ENCODE measurements around the gene SMYD5. TPM values are rescaled to one million over a fixed set of nuclear protein-coding genes. Genes with fewer than 3 reads are reported as not detected.
"Not testable (repeated sequence)": the region's sequence is repeated elsewhere in the genome, so short reads cannot be mapped to it uniquely, and the experiment has no call there.

Gene SMYD5
- 25.2 and 28.5 TPM in 2 replicates for total RNA-seq (2014; rRNA removed)
- 20.0 TPM for polyA plus RNA-seq (2012)

- DNase-seq (ENCODE audit: low read depth) = peak; percentile 80
Observed at GRCh38 chr2:73214120-73215035, at the start of gene SMYD5. Gene SMYD5, plus strand, starts transcription at chr2:73214245. Its CDS starts 22 bp downstream, at chr2:73214267.

DNA sequence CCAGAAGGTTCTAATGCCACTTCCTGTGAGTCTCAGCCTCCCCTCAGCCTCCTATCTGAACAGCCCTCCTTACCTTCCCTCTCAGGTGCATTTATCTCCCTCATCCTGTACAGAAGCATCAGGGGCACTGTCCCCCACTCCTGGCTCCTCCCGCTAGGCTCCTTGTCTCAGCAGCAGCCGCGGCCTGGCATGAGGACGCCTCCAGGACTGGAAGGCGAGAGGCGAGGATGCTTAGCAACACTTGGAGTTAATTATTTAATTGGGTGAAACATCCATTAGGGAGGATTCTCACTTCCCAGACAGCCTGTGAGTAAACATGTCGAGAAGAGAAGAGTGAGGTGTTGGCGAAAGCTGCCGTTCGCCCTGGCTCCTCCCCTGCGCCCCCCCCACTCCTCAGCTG, 48.1 kb upstream of the SMYD5 start:
- not testable (repeated sequence) for DNase-seq (ENCODE audit: low read depth)

DNA sequence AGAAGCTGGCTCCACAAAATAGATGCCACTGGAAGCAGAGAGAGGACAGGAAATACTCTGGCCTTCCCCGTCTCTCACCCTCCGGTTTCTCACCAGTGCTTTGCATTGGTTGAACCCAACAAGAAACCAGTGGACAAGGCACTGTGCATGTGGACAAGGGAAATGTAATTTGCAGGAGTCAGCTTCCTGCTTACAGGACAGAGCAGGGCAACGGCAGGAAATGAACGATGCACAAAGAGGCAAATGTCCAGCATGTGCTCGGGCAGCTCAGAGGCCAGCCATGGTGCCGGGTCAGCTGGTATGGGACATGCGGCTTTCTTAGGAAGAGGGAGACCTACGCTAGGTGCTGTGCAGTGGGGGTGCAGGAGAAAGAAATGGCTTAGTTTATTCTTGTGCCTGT, 47.2 kb upstream of the SMYD5 start:
- DNase-seq (ENCODE audit: low read depth) = not testable (repeated sequence)

DNA sequence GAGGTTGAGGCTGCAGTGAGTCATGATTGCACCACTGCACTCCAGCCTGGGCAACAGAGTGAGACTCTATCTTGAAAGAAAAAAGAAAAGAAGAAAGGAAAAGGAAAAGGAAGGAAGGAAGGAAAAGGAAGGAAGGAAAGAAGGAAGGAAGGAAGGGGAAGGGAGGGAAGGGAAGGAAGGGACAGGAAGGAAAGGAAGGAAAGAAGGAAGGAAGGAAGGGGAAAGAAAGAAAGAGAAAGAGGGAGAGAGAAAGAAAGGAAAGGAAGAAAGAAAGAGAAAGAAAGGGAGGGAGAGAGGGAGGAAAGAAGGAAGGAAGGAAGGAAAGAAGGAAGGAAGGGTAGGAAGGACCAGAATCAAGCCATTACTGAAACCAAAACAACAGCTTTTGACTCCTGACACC, 45.7 kb upstream of the SMYD5 start:
- not testable (repeated sequence) for DNase-seq (ENCODE audit: low read depth)

- DNase-seq (ENCODE audit: low read depth) = not testable (repeated sequence)
Observed at GRCh38 chr2:73170341-73170740, 43.7 kb upstream of the SMYD5 start.

DNA sequence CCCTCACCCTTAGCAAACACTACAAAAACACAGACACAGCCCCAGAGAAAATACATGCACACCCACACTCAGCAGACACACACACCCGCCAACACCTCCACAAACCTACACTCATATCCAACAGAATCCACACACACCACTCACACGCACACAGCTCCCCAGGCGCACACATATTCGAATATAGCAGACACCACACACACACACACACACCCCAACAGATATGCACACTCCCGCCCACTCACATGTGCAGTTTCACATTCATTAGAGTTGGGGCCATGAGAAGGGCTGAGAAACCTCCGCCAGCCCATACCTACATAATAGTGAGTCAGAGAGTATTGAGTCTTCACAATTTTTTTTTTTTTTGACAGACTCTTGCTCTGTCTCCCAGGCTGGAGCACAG, 41.1 kb upstream of the SMYD5 start:
- no peak for DNase-seq (ENCODE audit: low read depth)

- no peak for DNase-seq (ENCODE audit: low read depth)
Observed at GRCh38 chr2:73173781-73174180, 40.3 kb upstream of the SMYD5 start.

DNA sequence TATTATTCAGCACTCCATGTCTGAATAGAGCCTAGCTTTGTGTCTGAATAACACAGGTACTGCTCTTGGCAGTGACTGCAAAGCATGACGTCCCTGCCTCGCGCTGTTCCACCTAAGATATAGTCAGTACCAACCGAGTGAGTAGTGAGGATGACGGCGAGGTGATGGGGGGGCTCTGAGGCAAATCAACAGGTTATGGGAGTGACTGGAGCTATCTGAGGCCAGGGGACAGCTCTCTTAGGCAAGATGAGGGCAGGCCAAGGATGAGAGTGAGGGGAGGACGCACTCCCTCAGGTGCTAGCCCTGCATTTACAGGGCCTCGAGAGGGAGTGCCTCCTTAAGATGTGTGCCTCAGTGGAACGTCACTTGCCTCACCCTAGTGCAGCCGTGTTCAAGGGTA, 39.8 kb upstream of the SMYD5 start:
- no peak for DNase-seq (ENCODE audit: low read depth)

DNA sequence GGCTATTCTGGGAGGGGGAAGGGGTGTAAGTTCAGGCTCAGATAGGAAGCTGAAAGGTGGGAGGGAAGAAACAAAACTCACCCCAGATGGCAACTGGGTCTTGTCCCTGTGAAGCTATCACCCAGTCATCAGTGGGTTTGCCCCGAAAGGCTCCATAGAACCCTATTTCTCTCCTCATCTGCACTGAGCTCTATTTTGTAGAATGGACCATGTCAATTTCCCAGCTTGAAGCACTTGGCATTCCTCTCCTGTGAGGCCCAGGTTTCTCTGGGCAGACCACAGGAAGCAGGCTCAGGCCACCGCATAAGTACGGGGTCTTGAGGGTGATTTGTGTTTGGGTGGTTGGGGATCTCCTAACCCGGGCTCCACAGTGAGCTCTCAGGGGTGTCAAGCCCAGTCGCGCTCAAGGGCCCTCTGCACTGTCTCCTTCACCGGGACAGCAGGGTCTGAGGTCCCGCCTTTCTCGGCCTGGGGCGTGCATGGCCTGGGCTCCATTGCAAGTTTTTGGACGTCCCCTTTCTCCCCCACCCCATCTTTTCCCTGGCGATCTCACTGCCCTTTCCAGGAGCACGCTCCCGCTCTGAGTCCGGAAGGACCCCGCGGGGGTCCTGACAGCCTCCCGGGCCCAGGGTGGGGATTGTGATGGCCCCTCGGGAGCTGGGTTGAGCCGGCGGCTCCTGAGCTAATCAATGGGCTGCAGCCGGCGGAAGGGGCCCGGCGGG, 38.9 kb upstream of the SMYD5 start:
- DNase-seq (ENCODE audit: low read depth) = no peak

DNA sequence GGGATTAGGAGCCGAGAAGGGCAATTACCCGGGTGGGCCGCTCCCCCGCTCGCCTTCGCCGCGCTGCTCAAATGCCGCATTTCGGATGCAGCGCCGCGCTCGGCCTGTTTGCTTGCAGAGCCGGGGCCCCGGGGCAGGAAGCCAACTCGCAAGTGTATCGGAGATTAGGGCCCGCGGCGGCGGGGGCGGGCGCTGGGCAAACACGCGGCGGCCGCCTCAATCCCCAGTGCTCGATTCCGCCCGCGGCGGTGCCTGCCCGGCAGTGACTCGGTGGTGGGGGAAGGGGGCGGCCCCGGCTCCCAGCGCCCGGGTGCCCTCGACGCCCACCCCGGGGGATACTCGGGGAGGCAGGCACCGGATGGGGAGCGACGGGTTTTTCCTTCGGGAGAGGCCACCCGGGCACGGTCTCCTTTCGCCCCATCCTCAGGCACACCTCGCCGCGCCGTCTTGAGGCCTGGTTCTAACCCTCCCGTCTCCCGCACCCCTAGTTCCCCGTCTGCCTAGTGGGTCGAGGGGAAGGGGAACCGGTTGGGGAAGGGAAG, 38.3 kb upstream of the SMYD5 start:
- DNase-seq (ENCODE audit: low read depth) = no peak

GRCh38 chr2:73176205-73176880, 37.7 kb upstream of the SMYD5 start:
- no peak for DNase-seq (ENCODE audit: low read depth)

DNA sequence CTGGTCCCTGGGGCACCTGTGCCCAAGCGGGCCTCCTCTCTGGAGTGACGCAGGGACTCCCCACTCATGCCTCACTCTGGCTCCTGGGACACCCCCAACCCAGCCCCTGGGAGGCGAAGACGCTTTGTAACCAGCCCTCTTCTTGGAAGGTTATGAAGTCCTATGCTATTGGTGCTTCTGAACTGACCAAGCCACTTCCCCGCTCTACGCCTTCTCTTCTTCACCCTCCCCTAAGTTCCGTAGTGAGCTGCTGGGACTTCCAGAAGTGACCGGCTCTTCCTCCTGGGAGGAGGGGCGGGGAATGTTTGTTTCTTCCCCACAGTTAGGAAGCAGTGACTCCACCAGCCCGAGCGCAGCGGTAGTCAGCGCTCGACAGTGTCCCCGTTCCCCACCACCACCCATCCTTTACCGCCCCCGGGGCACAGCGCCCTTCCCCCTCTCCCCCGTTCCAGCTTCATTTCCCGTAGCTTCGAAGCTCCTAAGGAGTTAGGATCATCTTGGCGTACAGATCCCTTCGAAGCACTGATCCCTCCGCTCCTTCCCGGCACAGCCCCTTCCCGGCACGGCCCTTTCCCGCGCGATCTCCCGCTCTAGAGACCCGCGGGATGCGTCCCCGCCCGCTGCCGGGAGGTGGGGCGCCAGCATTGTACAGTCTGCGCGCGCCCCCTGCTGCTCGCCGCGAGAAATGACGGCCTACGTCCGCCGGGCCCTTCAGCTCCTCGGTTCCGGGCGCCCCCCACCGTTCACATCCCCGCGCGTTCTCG, 37.0 kb upstream of the SMYD5 start:
- DNase-seq (ENCODE audit: low read depth) = peak; percentile 77

- no peak for DNase-seq (ENCODE audit: low read depth)
Observed at GRCh38 chr2:73177645-73178255, 36.3 kb upstream of the SMYD5 start.

- no peak for DNase-seq (ENCODE audit: low read depth)
Observed at GRCh38 chr2:73185965-73186364, 28.1 kb upstream of the SMYD5 start.

DNA sequence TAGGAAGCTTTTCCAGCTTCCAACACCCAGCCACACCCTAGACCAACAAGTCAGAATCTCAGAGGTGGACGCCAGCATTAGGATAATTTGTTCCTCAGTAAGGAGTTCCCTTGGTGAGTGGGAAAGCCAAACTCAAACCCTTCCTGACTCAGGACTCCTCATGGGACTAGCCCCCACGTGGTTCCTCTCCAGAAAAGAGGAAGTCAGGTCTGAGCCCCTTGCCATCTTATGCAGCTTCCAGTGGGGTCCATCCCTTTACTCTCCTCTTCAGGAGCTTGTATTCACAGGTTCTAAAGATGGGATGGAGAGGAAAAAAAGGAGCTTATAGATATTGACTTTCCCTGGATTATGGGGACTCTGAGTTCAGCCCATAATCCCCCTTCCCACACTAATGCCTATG, 26.5 kb upstream of the SMYD5 start:
- DNase-seq (ENCODE audit: low read depth) = no peak

DNA sequence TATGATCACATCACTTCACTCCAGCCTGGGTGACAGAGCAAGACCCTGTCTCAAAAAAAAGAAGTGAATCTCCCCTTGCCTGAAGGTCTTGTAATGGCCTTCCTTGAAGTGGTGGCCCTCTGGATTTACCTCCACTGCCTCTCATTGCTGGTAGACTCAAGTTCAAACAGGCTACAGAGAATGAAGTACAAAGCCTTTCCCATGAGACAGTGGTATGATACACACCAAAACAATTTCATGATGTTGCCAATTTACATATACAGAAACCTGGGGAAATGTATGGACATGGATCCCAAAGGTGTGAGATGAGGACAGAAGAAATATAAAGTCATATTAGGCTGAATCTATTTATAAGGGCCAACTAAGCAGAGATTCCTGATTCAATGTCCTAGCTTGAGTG, 16.5 kb upstream of the SMYD5 start:
- no peak for DNase-seq (ENCODE audit: low read depth)

DNA sequence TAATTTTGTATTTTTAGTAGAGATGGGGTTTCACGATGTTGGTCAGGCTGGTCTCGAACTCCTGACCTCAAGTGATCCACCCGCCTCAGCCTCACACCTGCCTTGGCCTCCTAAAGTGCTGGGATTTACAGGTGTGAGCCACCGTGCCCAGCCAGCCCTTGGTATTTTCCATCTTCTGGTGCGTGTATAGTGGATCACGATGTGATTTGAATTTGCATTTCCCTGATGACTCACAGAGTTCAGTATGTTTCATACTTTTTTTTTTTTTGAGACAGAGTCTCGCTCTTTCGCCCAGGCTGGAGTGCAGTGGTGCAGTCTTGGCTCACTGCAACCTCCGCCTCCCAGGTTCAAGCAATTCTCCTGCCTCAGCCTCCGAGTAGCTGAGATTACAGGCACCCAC, 13.8 kb upstream of the SMYD5 start:
- not testable (repeated sequence) for DNase-seq (ENCODE audit: low read depth)

GRCh38 chr2:73202156-73203054, 11.6 kb upstream of the SMYD5 start, which contains the start of gene NOTO:
Gene NOTO, plus strand, starts transcription at chr2:73202574. Its CDS starts 93 bp downstream, at chr2:73202667.
- DNase-seq (ENCODE audit: low read depth) = no peak

DNA sequence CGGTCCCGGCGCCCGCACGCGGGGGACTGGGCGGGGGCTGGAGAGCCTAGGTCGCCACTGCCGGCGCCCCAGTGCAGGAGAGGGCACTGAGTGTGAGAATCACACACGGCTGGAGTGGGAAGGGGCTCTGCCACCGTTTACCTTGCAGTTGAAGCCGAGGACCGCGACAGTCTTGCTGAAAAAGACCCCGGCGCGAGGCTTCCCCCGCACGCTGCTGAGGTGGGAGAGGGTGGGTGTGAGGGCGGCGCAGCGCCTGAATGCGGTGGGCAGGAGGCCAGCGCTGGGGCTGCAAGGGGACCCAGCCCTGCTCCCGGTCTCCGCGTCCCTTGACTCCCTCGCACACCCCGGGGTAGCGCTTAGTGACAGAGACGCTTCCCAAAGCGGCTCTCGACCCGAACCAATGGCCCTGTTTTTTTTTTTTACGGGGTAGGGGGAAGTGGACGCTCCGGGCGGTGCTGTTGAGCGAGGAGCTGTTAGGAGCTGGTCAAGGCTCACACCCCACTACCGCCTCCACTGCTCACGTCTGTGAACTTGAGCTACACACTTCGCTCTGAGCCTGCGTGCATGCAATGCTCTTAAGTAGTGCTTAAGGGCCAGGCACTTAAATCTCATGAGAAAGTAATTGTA, 10.9 kb upstream of the SMYD5 start:
- no peak for DNase-seq (ENCODE audit: low read depth)
